ENCODE measurements around the gene IFT57.
A peak's percentile ranks its signal among the peaks of the same experiment; 100 is the strongest.
"Not testable (repeated sequence)": the region's sequence is repeated elsewhere in the genome, so short reads cannot be mapped to it uniquely, and the experiment has no call there.

The IFT57 gene

GRCh38 chr3:108164391-108164790 is 57.8 kb downstream of the IFT57 start:
- Mint-ChIP-seq H3K36me3 (ENCODE audit: low read depth) (peaks cover 10% of the 10 kb centered on the region), H3K4me3 (no peak overlapping the region), H3K27me3 (ENCODE audit: low read depth) (no peaks in the 10 kb centered on the region), H3K9me3 (no peaks in the 10 kb centered on the region), H3K27ac (no peak overlapping the region), H3K4me1 (ENCODE audit: low read depth) (no peaks in the 10 kb centered on the region)

- Mint-ChIP-seq H3K4me3 (no peak overlapping the region), H3K27me3 (ENCODE audit: low read depth) (no peaks in the 10 kb centered on the region), H3K9me3 (no peaks in the 10 kb centered on the region), H3K36me3 (ENCODE audit: low read depth) (peaks cover 4% of the 10 kb centered on the region), H3K27ac (no peak overlapping the region), H3K4me1 (ENCODE audit: low read depth) (peaks cover 3% of the 10 kb centered on the region)
These were observed 62.4 kb downstream of the IFT57 start for GRCh38 chr3:108159865-108160264.

- Mint-ChIP-seq H3K36me3 (ENCODE audit: low read depth) (peaks cover 4% of the 10 kb centered on the region), H3K9me3 (no peaks in the 10 kb centered on the region), H3K27me3 (ENCODE audit: low read depth) (no peaks in the 10 kb centered on the region), H3K4me3 (no peak overlapping the region), H3K4me1 (ENCODE audit: low read depth) (peaks cover 3% of the 10 kb centered on the region), H3K27ac (no peak overlapping the region)
These were observed 63.1 kb downstream of the IFT57 start for GRCh38 chr3:108159105-108159504.

- peaks cover 4% of the 10 kb centered on the region for H3K36me3 Mint-ChIP-seq (ENCODE audit: low read depth)
- no peak overlapping the region for H3K27ac Mint-ChIP-seq
- H3K9me3 Mint-ChIP-seq = no peaks in the 10 kb centered on the region
- H3K27me3 Mint-ChIP-seq (ENCODE audit: low read depth) = no peaks in the 10 kb centered on the region
- peaks cover 5% of the 10 kb centered on the region for H3K4me1 Mint-ChIP-seq (ENCODE audit: low read depth)
- no peak overlapping the region for H3K4me3 Mint-ChIP-seq
These were observed 64.0 kb downstream of the IFT57 start for GRCh38 chr3:108158251-108158650.

GRCh38 chr3:108157273-108157672 is 65.0 kb downstream of the IFT57 start:
- Mint-ChIP-seq H3K9me3 (no peaks in the 10 kb centered on the region), H3K4me3 (no peak overlapping the region), H3K27ac (no peak overlapping the region), H3K4me1 (ENCODE audit: low read depth) (peaks cover 8% of the 10 kb centered on the region), H3K27me3 (ENCODE audit: low read depth) (no peaks in the 10 kb centered on the region), H3K36me3 (ENCODE audit: low read depth) (no peaks in the 10 kb centered on the region)

GRCh38 chr3:108156312-108156853 is 65.8 kb downstream of the IFT57 start:
- Mint-ChIP-seq H3K9me3 (no peaks in the 10 kb centered on the region), H3K4me1 (ENCODE audit: low read depth) (peaks cover 8% of the 10 kb centered on the region), H3K27ac (no peak overlapping the region)

GRCh38 chr3:108155642-108156041 is 66.6 kb downstream of the IFT57 start:
- H3K27ac Mint-ChIP-seq; H3K27me3 Mint-ChIP-seq (ENCODE audit: low read depth); H3K9me3 Mint-ChIP-seq; H3K36me3 Mint-ChIP-seq (ENCODE audit: low read depth); H3K4me3 Mint-ChIP-seq; H3K4me1 Mint-ChIP-seq (ENCODE audit: low read depth): not testable (repeated sequence)

More at GRCh38 chr3:108156312-108156853, 65.8 kb downstream of the IFT57 start:
- no peaks in the 10 kb centered on the region for H3K36me3 Mint-ChIP-seq (ENCODE audit: low read depth)
- no peaks in the 10 kb centered on the region for H3K27me3 Mint-ChIP-seq (ENCODE audit: low read depth)
- H3K4me3 Mint-ChIP-seq = no peak overlapping the region

GRCh38 chr3:108153451-108153981 is 68.7 kb downstream of the IFT57 start:
- Mint-ChIP-seq H3K27ac (no peak overlapping the region), H3K27me3 (ENCODE audit: low read depth) (no peaks in the 10 kb centered on the region), H3K9me3 (no peaks in the 10 kb centered on the region), H3K4me3 (no peak overlapping the region), H3K4me1 (ENCODE audit: low read depth) (peaks cover 8% of the 10 kb centered on the region), H3K36me3 (ENCODE audit: low read depth) (no peaks in the 10 kb centered on the region)

GRCh38 chr3:108152274-108152673 is 70.0 kb downstream of the IFT57 start:
- Mint-ChIP-seq H3K4me3 (no peak overlapping the region), H3K27ac (no peak overlapping the region), H3K4me1 (ENCODE audit: low read depth) (peaks cover 8% of the 10 kb centered on the region), H3K9me3 (no peaks in the 10 kb centered on the region), H3K27me3 (ENCODE audit: low read depth) (no peaks in the 10 kb centered on the region), H3K36me3 (ENCODE audit: low read depth) (peaks cover 2% of the 10 kb centered on the region)

GRCh38 chr3:108150200-108150599 is 72.0 kb downstream of the IFT57 start:
- H3K27ac Mint-ChIP-seq = no peak overlapping the region
- peaks cover 17% of the 10 kb centered on the region for H3K36me3 Mint-ChIP-seq (ENCODE audit: low read depth)
- no peak overlapping the region for H3K4me3 Mint-ChIP-seq
- H3K9me3 Mint-ChIP-seq = peaks cover 12% of the 10 kb centered on the region
- H3K27me3 Mint-ChIP-seq (ENCODE audit: low read depth) = no peaks in the 10 kb centered on the region
- peaks cover 5% of the 10 kb centered on the region for H3K4me1 Mint-ChIP-seq (ENCODE audit: low read depth)

GRCh38 chr3:108146139-108146538 is 76.1 kb downstream of the IFT57 start:
- H3K4me1 Mint-ChIP-seq (ENCODE audit: low read depth) = no peaks in the 10 kb centered on the region
- no peak overlapping the region for H3K27ac Mint-ChIP-seq
- no peaks in the 10 kb centered on the region for H3K27me3 Mint-ChIP-seq (ENCODE audit: low read depth)
- H3K36me3 Mint-ChIP-seq (ENCODE audit: low read depth) = peaks cover 37% of the 10 kb centered on the region
- H3K9me3 Mint-ChIP-seq = peaks cover 16% of the 10 kb centered on the region
- no peak overlapping the region for H3K4me3 Mint-ChIP-seq

GRCh38 chr3:108145578-108145977 is 76.6 kb downstream of the IFT57 start:
- H3K4me3 Mint-ChIP-seq = no peak overlapping the region
- no peaks in the 10 kb centered on the region for H3K4me1 Mint-ChIP-seq (ENCODE audit: low read depth)
- peaks cover 16% of the 10 kb centered on the region for H3K9me3 Mint-ChIP-seq
- H3K27me3 Mint-ChIP-seq (ENCODE audit: low read depth) = no peaks in the 10 kb centered on the region
- H3K27ac Mint-ChIP-seq = no peak overlapping the region
- H3K36me3 Mint-ChIP-seq (ENCODE audit: low read depth) = peaks cover 42% of the 10 kb centered on the region

GRCh38 chr3:108137460-108137814 is 84.8 kb downstream of the IFT57 start:
- Mint-ChIP-seq H3K27ac (no peak overlapping the region), H3K4me1 (ENCODE audit: low read depth) (peaks cover 35% of the 10 kb centered on the region)

GRCh38 chr3:108136561-108137459 is 85.4 kb downstream of the IFT57 start:
- H3K36me3 Mint-ChIP-seq (ENCODE audit: low read depth) = peaks cover 66% of the 10 kb centered on the region
- no peak overlapping the region for H3K4me3 Mint-ChIP-seq

More at GRCh38 chr3:108137460-108137814, 84.8 kb downstream of the IFT57 start:
- Mint-ChIP-seq H3K36me3 (ENCODE audit: low read depth) (peaks cover 65% of the 10 kb centered on the region), H3K9me3 (no peaks in the 10 kb centered on the region), H3K27me3 (ENCODE audit: low read depth) (no peaks in the 10 kb centered on the region), H3K4me3 (no peak overlapping the region)

GRCh38 chr3:108134555-108134880 is 87.7 kb downstream of the IFT57 start:
- Mint-ChIP-seq H3K27ac (peak overlapping the region; percentile 87), H3K4me3 (peak overlapping the region; percentile 80), H3K36me3 (ENCODE audit: low read depth) (peaks cover 73% of the 10 kb centered on the region), H3K9me3 (no peaks in the 10 kb centered on the region), H3K4me1 (ENCODE audit: low read depth) (peaks cover 59% of the 10 kb centered on the region), H3K27me3 (ENCODE audit: low read depth) (no peaks in the 10 kb centered on the region)

More at GRCh38 chr3:108136561-108137459, 85.4 kb downstream of the IFT57 start:
- H3K27me3 Mint-ChIP-seq (ENCODE audit: low read depth) = no peaks in the 10 kb centered on the region
- H3K27ac Mint-ChIP-seq = no peak overlapping the region
- H3K9me3 Mint-ChIP-seq = no peaks in the 10 kb centered on the region
- peaks cover 40% of the 10 kb centered on the region for H3K4me1 Mint-ChIP-seq (ENCODE audit: low read depth)
